GM19438 (cell line): ENCODE data around the gene KCNE5.
"Not testable (repeated sequence)": the region's sequence is repeated elsewhere in the genome, so short reads cannot be mapped to it uniquely, and the experiment has no call there.

Experiments
- ATAC-seq: cut with Tn5 transposase; IDR thresholded peaks from one replicate; pipeline ENCODE4 v1.9.1; 2021; ENCODE audit warnings: low read depth; ENCODE audit not compliant: unreplicated experiment

Gene KCNE5

GRCh38 chrX:109624641-109625616 lies at the start of gene KCNE5:
Gene KCNE5 (minus strand): TSS chrX:109625172. CDS start chrX:109625020, 152 bp downstream.
- no peak for ATAC-seq

- no peak for ATAC-seq
Observed at GRCh38 chrX:109672239-109672638, 47.3 kb upstream of the KCNE5 start.

GRCh38 chrX:109671170-109671569 lies 46.2 kb upstream of the KCNE5 start:
- ATAC-seq: not testable (repeated sequence)

GRCh38 chrX:109667986-109668385 lies 43.0 kb upstream of the KCNE5 start:
- ATAC-seq: no peak

- no peak for ATAC-seq
Observed at GRCh38 chrX:109660435-109661143, 35.6 kb upstream of the KCNE5 start.

- ATAC-seq: no peak
Observed at GRCh38 chrX:109658391-109658790, 33.4 kb upstream of the KCNE5 start.

GRCh38 chrX:109657364-109657763 lies 32.4 kb upstream of the KCNE5 start:
- not testable (repeated sequence) for ATAC-seq

- no peak for ATAC-seq
Observed at GRCh38 chrX:109656774-109657173, 31.8 kb upstream of the KCNE5 start.

GRCh38 chrX:109655502-109656201 lies 30.7 kb upstream of the KCNE5 start:
- ATAC-seq: no peak

- no peak for ATAC-seq
Observed at GRCh38 chrX:109654516-109655109, 29.6 kb upstream of the KCNE5 start.

GRCh38 chrX:109644671-109645070 lies 19.7 kb upstream of the KCNE5 start:
- ATAC-seq: not testable (repeated sequence)

GRCh38 chrX:109643687-109644086 lies 18.7 kb upstream of the KCNE5 start:
- ATAC-seq: no peak

- ATAC-seq: no peak
Observed at GRCh38 chrX:109638158-109638557, 13.2 kb upstream of the KCNE5 start.

- ATAC-seq: not testable (repeated sequence)
Observed at GRCh38 chrX:109637477-109637876, 12.5 kb upstream of the KCNE5 start.

GRCh38 chrX:109635146-109635545 lies 10.2 kb upstream of the KCNE5 start:
- ATAC-seq: no peak

GRCh38 chrX:109632906-109633504 lies 8.0 kb upstream of the KCNE5 start:
- no peak for ATAC-seq

- no peak for ATAC-seq
Observed at GRCh38 chrX:109629310-109629709, 4.3 kb upstream of the KCNE5 start.

GRCh38 chrX:109626637-109627036 lies 1.7 kb upstream of the KCNE5 start:
- no peak for ATAC-seq

- no peak for ATAC-seq
Observed at GRCh38 chrX:109623997-109624396, 975 bp downstream of the KCNE5 start.

GRCh38 chrX:109622270-109622669 lies 2.7 kb downstream of the KCNE5 start:
- ATAC-seq: no peak
